OCI-LY3 (cell line): ENCODE measurements around the gene CDK3.

Source experiments
- CTCF ChIP-seq: fragments of 200-600, 300-600 bp; sonication (generic); IDR thresholded peaks from 2 replicates; pipeline ENCODE4 v1.5.1; 2014; ENCODE audit warnings: antibody characterized with exemption, low read length, low read depth
- EZH2phosphoT487 ChIP-seq: fragments of 200-600 bp; shearing (Covaris generic); IDR thresholded peaks from 2 replicates; pipeline ENCODE4 v1.6.1; 2018; ENCODE audit warnings: antibody characterized with exemption, mixed run types, low read depth

- TF ChIP-seq CTCF: no peak
- no peak for TF ChIP-seq EZH2phosphoT487
These were observed 23.7 kb downstream of the CDK3 start for GRCh38 chr17:76024353-76024752.
